Measurements from ENCODE around the gene ARHGDIG. TPM values are rescaled to one million over a fixed set of nuclear protein-coding genes. Genes with fewer than 3 reads are reported as not detected.

ARHGDIG gene
- total and polyA plus RNA-seq, 8 donors, result 3.1 to 50.4 (median 9.6) TPM; not detected in 1

- intact Hi-C loops (cut with DNase I; ENCODE audit: low total_unique reads), result no loop called here
- H3K27ac ChIP-seq, result no peak overlapping the region
- WGBS, 5 donors, result 93 to 96% (median 93%) methylated on average over 29 to 35 of the region's 35 CpGs
- peaks cover 0 to 14% (median 12%) of the 10 kb centered on the region in 4 donors for H3K4me1 ChIP-seq
- TF ChIP-seq POLR2AphosphoS5 (IDR thresholded peaks at IDR 0.05), result no peak
- no peak for TF ChIP-seq EP300 (IDR thresholded peaks at IDR 0.05)
- no peak for TF ChIP-seq POLR2A (IDR thresholded peaks at IDR 0.05)
- no peaks in the 10 kb centered on the region for H3K9me3 ChIP-seq
- DNase-seq, result no peak
- H3K36me3 ChIP-seq, result peaks cover 48 to 76% (median 73%) of the 10 kb centered on the region in 4 donors
- no peak overlapping the region for H3K4me3 ChIP-seq
- no peaks in the 10 kb centered on the region for H3K27me3 ChIP-seq
Observed at GRCh38 chr16:263182-263774, 17.1 kb upstream of the ARHGDIG start.

DNA sequence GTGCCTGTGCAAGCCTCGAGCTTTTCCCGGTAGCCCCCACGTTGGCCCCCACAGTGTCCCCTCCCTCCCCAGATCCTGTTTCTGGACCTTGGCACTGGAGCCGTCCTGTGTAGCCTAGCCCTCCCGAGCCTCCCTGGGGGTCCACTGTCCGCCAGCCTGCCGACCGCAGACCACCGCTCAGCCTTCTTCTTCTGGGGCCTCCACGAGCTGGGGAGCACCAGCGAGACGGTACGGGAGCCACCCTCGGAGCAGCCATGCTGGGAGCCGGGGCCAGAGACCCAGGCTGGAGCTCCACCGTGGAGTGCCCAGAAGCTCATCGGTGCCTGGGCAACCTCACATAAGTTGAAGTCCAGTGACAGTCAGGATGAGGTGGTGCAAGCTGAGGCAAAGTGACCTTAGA is 16.4 kb upstream of the ARHGDIG start:
- Histone ChIP-seq H3K4me3 (no peak overlapping the region), H3K27ac (no peak overlapping the region), H3K4me1 (peaks cover 0 to 19% (median 15%) of the 10 kb centered on the region in 4 donors), H3K36me3 (peaks cover 48 to 70% (median 68%) of the 10 kb centered on the region in 4 donors), H3K9me3 (no peaks in the 10 kb centered on the region), H3K27me3 (no peaks in the 10 kb centered on the region)
- DNase-seq, result no peak
- TF ChIP-seq, protein P1, sequence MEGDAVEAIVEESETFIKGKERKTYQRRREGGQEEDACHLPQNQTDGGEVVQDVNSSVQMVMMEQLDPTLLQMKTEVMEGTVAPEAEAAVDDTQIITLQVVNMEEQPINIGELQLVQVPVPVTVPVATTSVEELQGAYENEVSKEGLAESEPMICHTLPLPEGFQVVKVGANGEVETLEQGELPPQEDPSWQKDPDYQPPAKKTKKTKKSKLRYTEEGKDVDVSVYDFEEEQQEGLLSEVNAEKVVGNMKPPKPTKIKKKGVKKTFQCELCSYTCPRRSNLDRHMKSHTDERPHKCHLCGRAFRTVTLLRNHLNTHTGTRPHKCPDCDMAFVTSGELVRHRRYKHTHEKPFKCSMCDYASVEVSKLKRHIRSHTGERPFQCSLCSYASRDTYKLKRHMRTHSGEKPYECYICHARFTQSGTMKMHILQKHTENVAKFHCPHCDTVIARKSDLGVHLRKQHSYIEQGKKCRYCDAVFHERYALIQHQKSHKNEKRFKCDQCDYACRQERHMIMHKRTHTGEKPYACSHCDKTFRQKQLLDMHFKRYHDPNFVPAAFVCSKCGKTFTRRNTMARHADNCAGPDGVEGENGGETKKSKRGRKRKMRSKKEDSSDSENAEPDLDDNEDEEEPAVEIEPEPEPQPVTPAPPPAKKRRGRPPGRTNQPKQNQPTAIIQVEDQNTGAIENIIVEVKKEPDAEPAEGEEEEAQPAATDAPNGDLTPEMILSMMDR (IDR thresholded peaks at IDR 0.05), result no peak
- TF ChIP-seq EP300 (IDR thresholded peaks at IDR 0.05) (no peak), POLR2A (IDR thresholded peaks at IDR 0.05) (no peak), POLR2AphosphoS5 (IDR thresholded peaks at IDR 0.05) (no peak)
- intact Hi-C loops (cut with DNase I; ENCODE audit: low total_unique reads), result no loop called here
- WGBS, 5 donors, result 90 to 93% (median 91%) methylated on average over 6 to 17 of the region's 17 CpGs

DNA sequence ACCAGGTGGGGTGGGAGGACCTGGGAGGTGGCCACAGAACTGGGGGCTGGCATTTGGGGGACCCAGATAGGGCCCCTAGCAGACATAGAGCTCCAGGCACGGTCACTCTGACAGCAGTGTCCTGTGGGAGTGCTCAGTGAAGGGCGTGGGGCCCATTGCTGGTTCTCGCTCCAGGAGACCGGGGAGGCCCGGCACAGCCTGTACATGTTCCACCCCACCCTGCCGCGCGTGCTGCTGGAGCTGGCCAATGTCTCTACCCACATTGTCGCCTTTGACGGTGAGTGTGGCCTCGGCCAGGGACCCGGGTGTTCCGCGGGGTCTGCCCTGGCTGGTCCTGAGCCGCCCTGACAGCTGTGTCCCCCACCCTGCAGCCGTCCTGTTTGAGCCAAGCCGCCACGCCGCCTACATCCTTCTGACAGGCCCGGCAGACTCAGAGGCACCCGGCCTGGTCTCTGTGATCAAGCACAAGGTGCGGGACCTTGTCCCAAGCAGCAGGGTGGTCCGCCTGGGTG is 15.9 kb upstream of the ARHGDIG start:
- WGBS, 5 donors, result 69 to 92% (median 91%) methylated on average over 3 to 23 of the region's 23 CpGs
- intact Hi-C loops (cut with DNase I; ENCODE audit: low total_unique reads), result no loop called here
- Histone ChIP-seq H3K36me3 (peaks cover 48 to 64% (median 63%) of the 10 kb centered on the region in 4 donors), H3K4me1 (peaks cover 0 to 19% (median 15%) of the 10 kb centered on the region in 4 donors), H3K4me3 (no peak overlapping the region), H3K27me3 (no peaks in the 10 kb centered on the region), H3K27ac (no peak overlapping the region), H3K9me3 (no peaks in the 10 kb centered on the region)
- no peak for DNase-seq
- no peak for TF ChIP-seq POLR2A (IDR thresholded peaks at IDR 0.05)
- no peak for TF ChIP-seq EP300 (IDR thresholded peaks at IDR 0.05)
- TF ChIP-seq, protein P1 (IDR thresholded peaks at IDR 0.05), result no peak
- TF ChIP-seq POLR2AphosphoS5 (IDR thresholded peaks at IDR 0.05), result no peak

GRCh38 chr16:265002-265529 is 15.3 kb upstream of the ARHGDIG start:
- no peaks in the 10 kb centered on the region for H3K27me3 ChIP-seq
- H3K4me3 ChIP-seq, result no peak overlapping the region
- no peaks in the 10 kb centered on the region for H3K9me3 ChIP-seq
- no peak overlapping the region for H3K27ac ChIP-seq
- intact Hi-C loops (cut with DNase I; ENCODE audit: low total_unique reads), result no loop called here
- peaks cover 42 to 58% (median 58%) of the 10 kb centered on the region in 4 donors for H3K36me3 ChIP-seq
- peak in 1 of 2 donors; percentile 1 for DNase-seq
- TF ChIP-seq, protein P1 (IDR thresholded peaks at IDR 0.05), result no peak
- 91 to 95% (median 92%) methylated on average over 9 to 14 of the region's 14 CpGs for WGBS, 5 donors
- H3K4me1 ChIP-seq, result peaks cover 0 to 19% (median 15%) of the 10 kb centered on the region in 4 donors

DNA sequence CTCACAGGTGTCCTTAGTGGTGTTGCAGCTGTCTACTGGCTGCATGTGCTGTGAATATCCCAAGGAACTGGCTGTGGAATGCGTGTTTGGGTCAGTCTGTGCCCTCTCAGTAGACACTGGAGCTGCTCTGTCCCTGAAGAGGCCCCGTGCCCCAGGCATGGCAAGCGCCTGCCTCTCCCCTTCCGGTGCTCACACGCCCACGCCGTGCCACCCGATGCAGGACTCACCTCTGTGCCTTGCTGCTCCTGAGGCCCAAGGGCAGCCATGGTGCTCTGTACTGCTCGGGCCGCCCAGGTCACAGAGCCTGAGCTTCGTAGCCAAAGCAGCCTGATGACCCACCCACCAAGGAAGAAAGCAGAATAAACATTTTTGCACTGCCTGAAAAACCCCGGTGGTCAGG is 14.7 kb upstream of the ARHGDIG start:
- Histone ChIP-seq H3K27ac (peak overlapping the region in 2 of 5 donors; percentile 7 to 14), H3K9me3 (no peaks in the 10 kb centered on the region), H3K4me3 (no peak overlapping the region), H3K36me3 (peaks cover 35 to 52% (median 51%) of the 10 kb centered on the region in 4 donors), H3K27me3 (no peaks in the 10 kb centered on the region), H3K4me1 (peaks cover 0 to 19% (median 15%) of the 10 kb centered on the region in 4 donors)
- intact Hi-C loops (cut with DNase I; ENCODE audit: low total_unique reads), result no loop called here
- DNase-seq, result peak; percentile 37 to 49
- TF ChIP-seq, protein P1 (IDR thresholded peaks at IDR 0.05), result no peak
- no peak for TF ChIP-seq POLR2AphosphoS5 (IDR thresholded peaks at IDR 0.05)
- no peak for TF ChIP-seq POLR2A (IDR thresholded peaks at IDR 0.05)
- WGBS, 5 donors, result 26 to 75% (median 48%) methylated on average over 7 to 12 of the region's 12 CpGs
